Keratinocyte (primary cell): Measurements from ENCODE around the gene JAKMIP1. TPM values are rescaled to one million over a fixed set of nuclear protein-coding genes. Genes with fewer than 3 reads are reported as not detected.

Experiments
- DNase-seq: peaks from one replicate; pipeline ENCODE4 v3.0.0-alpha.2; 2011; ENCODE audit warnings: low read depth, missing footprints, low spot score
- FAIRE-seq: peaks from 2 replicates; lab custom pipeline; 2011; peaks lifted over from hg19 to GRCh38; lab: Jason Lieb, UNC
- H2AFZ ChIP-seq: 2 replicates; pipeline ENCODE4 v1.6.0; 2012; ENCODE audit warnings: low read length, control low read depth, inconsistent platforms; ENCODE audit not compliant: control insufficient read depth
- H3K27ac ChIP-seq: 2 replicates; pipeline ENCODE4 v1.5.1; 2011; ENCODE audit warnings: low read length; ENCODE audit not compliant: control insufficient read depth, insufficient read depth
- H3K27me3 ChIP-seq: 3 replicates; pipeline ENCODE4 v1.6.0; 2011; ENCODE audit warnings: low read length; ENCODE audit not compliant: control insufficient read depth, insufficient read depth; ENCODE audit errors: extremely low read depth
- H3K36me3 ChIP-seq, 2 experiments: 2 replicates in 1 of 2; 3 replicates in 1 of 2; pipeline ENCODE4 v1.5.1; 2011; ENCODE audit warnings: low read length in 2 of 2, mild to moderate bottlenecking in 1 of 2; ENCODE audit not compliant: control insufficient read depth in 2 of 2, insufficient read depth in 2 of 2; ENCODE audit errors: extremely low read depth in 1 of 2
- H3K4me1 ChIP-seq: 3 replicates; pipeline ENCODE4 v1.5.1; 2011; ENCODE audit warnings: low read length; ENCODE audit not compliant: control insufficient read depth, insufficient read depth; ENCODE audit errors: extremely low read depth
- H3K4me2 ChIP-seq: 3 replicates; pipeline ENCODE4 v1.6.0; 2011; ENCODE audit warnings: low read depth, low read length; ENCODE audit not compliant: control insufficient read depth, insufficient read depth; ENCODE audit errors: extremely low read depth
- H3K4me3 ChIP-seq, 3 experiments: fragments of 200-600 bp in 1 of 3; sonication (generic) in 1 of 3; 2 replicates in 2 of 3; 3 replicates in 1 of 3; pipeline ENCODE4 v1.5.1; 2011 to 2016; ENCODE audit warnings: low read length in 3 of 3, mild to moderate bottlenecking in 3 of 3, control low read depth in 2 of 3, inconsistent platforms in 1 of 3, low read depth in 1 of 3, mixed read lengths in 1 of 3, mixed run types in 1 of 3, moderate library complexity in 1 of 3; ENCODE audit not compliant: control insufficient read depth in 2 of 3, insufficient read depth in 2 of 3; ENCODE audit errors: extremely low read depth in 1 of 3
- H3K79me2 ChIP-seq: 2 replicates; pipeline ENCODE4 v1.6.0; 2012; ENCODE audit warnings: low read length; ENCODE audit not compliant: control insufficient read depth, insufficient read depth
- H3K9ac ChIP-seq: 3 replicates; pipeline ENCODE4 v1.6.0; 2011; ENCODE audit warnings: low read length; ENCODE audit not compliant: control insufficient read depth, insufficient read depth; ENCODE audit errors: extremely low read depth
- H3K9me1 ChIP-seq: 3 replicates; pipeline ENCODE4 v1.6.0; 2011; ENCODE audit warnings: low read length; ENCODE audit not compliant: control insufficient read depth, insufficient read depth; ENCODE audit errors: extremely low read depth
- H3K9me3 ChIP-seq: 2 replicates; pipeline ENCODE4 v1.5.1; 2012; ENCODE audit warnings: low read depth, low read length; ENCODE audit not compliant: control insufficient read depth
- H4K20me1 ChIP-seq: 3 replicates; pipeline ENCODE4 v1.6.0; 2011; ENCODE audit warnings: low read length; ENCODE audit not compliant: control insufficient read depth, insufficient read depth; ENCODE audit errors: extremely low read depth
- CTCF ChIP-seq, 3 experiments: IDR thresholded peaks in 1 of 3; conservative IDR thresholded peaks in 1 of 3; optimal IDR thresholded peaks in 1 of 3; 2 replicates in 2 of 3; 3 replicates in 1 of 3; pipeline versions ENCODE3 to v1.5.1; 2011; ENCODE audit warnings: low read length in 3 of 3, mild to moderate bottlenecking in 3 of 3, moderate library complexity in 2 of 3, control low read depth in 1 of 3, inconsistent platforms in 1 of 3; ENCODE audit not compliant: insufficient read depth in 2 of 3; ENCODE audit errors: extremely low read depth in 1 of 3
- EZH2 ChIP-seq: IDR thresholded peaks from one replicate; pipeline ENCODE4 v1.6.1; 2012; ENCODE audit warnings: inconsistent platforms, mild to moderate bottlenecking, low read length, moderate library complexity
- dilution Hi-C: fragments of 300-500 bp; cut with MboI; formaldehyde crosslinking; loops from one replicate; pipeline ENCODE4 v1.7.0; 2020; ENCODE audit warnings: low sequenced_read_pairs; ENCODE audit not compliant: extremely low pct_ligation_motif_present
- polyA plus RNA-seq, 5 experiments: library from polyadenylated mRNA; depleted of rRNA in 3 of 5; stranded (reverse) in 3 of 5; stranded (forward) in 1 of 5; unstranded in 1 of 5; fragments of >200 nt; gene quantifications; 1 replicate in 1 of 5; 2 replicates in 3 of 5; 3 replicates in 1 of 5; pipeline versions ENCODE4 v1.2.1 to v1.2.3, GENCODE V29; 2011 to 2012; ENCODE audit warnings: missing spikeins in 2 of 5, low read depth in 1 of 5, low replicate concordance in 1 of 5

JAKMIP1 gene
- polyA plus RNA-seq, 1 donor (not counting 4 experiments of a cell fraction or from before 2014, with no cell fraction given): not detected

- H3K27me3 ChIP-seq: no peaks in the 10 kb centered on the region
- no peak overlapping the region for H3K4me3 ChIP-seq
- FAIRE-seq: no peak
- no peak for DNase-seq
- no peak overlapping the region for H2AFZ ChIP-seq
- H3K79me2 ChIP-seq: no peaks in the 10 kb centered on the region
- no peak overlapping the region for H3K9ac ChIP-seq
- no peaks in the 10 kb centered on the region for H3K4me1 ChIP-seq
- H3K27ac ChIP-seq: no peak overlapping the region
- TF ChIP-seq EZH2: no peak
- TF ChIP-seq CTCF (optimal IDR thresholded peaks at IDR 0.05 in 1 of 3, IDR thresholded peaks at IDR 0.05 in 1 of 3, conservative IDR thresholded peaks at IDR 0.05 in 1 of 3; ENCODE audit: extremely low read depth in 1 of 3, insufficient read depth in 2 of 3, low read length in 3 of 3): no peak
- H3K9me3 ChIP-seq: peaks cover 21% of the 10 kb centered on the region
- H3K36me3 ChIP-seq: no peaks in the 10 kb centered on the region
- H3K9me1 ChIP-seq: no peaks in the 10 kb centered on the region
- no peak overlapping the region for H3K4me2 ChIP-seq
- dilution Hi-C loops: no loop called here
- no peaks in the 10 kb centered on the region for H4K20me1 ChIP-seq
Observed at GRCh38 chr4:6059375-6059805, 141.0 kb downstream of the JAKMIP1 start.

- Histone ChIP-seq H3K4me2 (no peak overlapping the region), H3K4me1 (no peaks in the 10 kb centered on the region), H3K36me3 (no peaks in the 10 kb centered on the region), H3K27ac (no peak overlapping the region), H3K9me3 (peaks cover 21% of the 10 kb centered on the region), H3K9me1 (no peaks in the 10 kb centered on the region), H4K20me1 (no peaks in the 10 kb centered on the region), H3K4me3 (no peak overlapping the region), H3K27me3 (no peaks in the 10 kb centered on the region), H3K9ac (no peak overlapping the region), H3K79me2 (no peaks in the 10 kb centered on the region), H2AFZ (no peak overlapping the region)
- FAIRE-seq (no peak), DNase-seq (no peak)
- no peak for TF ChIP-seq EZH2
- TF ChIP-seq CTCF (optimal IDR thresholded peaks at IDR 0.05 in 1 of 3, IDR thresholded peaks at IDR 0.05 in 1 of 3, conservative IDR thresholded peaks at IDR 0.05 in 1 of 3; ENCODE audit: extremely low read depth in 1 of 3, insufficient read depth in 2 of 3, low read length in 3 of 3): no peak
- dilution Hi-C loops: no loop called here
Observed at GRCh38 chr4:6058531-6059374, 141.6 kb downstream of the JAKMIP1 start.
